SH-SY5Y (cell line): Measurements from ENCODE around the gene VDR.

Source experiments
- GATA2 ChIP-seq: IDR thresholded peaks from 2 replicates; pipeline ENCODE4 v1.6.1; 2011; ENCODE audit warnings: mild to moderate bottlenecking, low read depth, low read length
- GATA3 ChIP-seq: IDR thresholded peaks from 2 replicates; pipeline ENCODE4 v1.6.1; 2011; ENCODE audit warnings: low read depth, mild to moderate bottlenecking, low read length, moderate library complexity

- TF ChIP-seq GATA2 (no peak), GATA3 (no peak)
Observed at GRCh38 chr12:47850153-47851084, 54.4 kb downstream of the VDR start.
